Muscle layer of duodenum (tissue), 2 donors: ENCODE measurements around the gene PGAP1.

ENCODE experiments used
- H3K27ac ChIP-seq: one replicate; pipeline ENCODE4 v1.7.0; 2013; ENCODE audit warnings: mild to moderate bottlenecking, low read length
- H3K27me3 ChIP-seq: one replicate; pipeline ENCODE4 v1.7.0; 2013; ENCODE audit warnings: low read depth, mild to moderate bottlenecking, control low read depth, low read length
- H3K36me3 ChIP-seq, 2 donors: one replicate each; pipeline ENCODE4 v1.7.0; 2013; ENCODE audit warnings: low read length in 2 of 2, control low read depth in 1 of 2, mild to moderate bottlenecking in 1 of 2; ENCODE audit not compliant: insufficient read depth in 2 of 2, control insufficient read depth in 1 of 2
- H3K4me1 ChIP-seq, 2 donors: one replicate each; pipeline ENCODE4 v1.7.0; 2013; ENCODE audit warnings: low read length in 2 of 2, mild to moderate bottlenecking in 2 of 2, control low read depth in 1 of 2, moderate library complexity in 1 of 2; ENCODE audit not compliant: insufficient read depth in 2 of 2, control insufficient read depth in 1 of 2
- H3K4me3 ChIP-seq, 2 donors: one replicate each; pipeline ENCODE4 v1.7.0; 2013; ENCODE audit warnings: low read length in 2 of 2, low read depth in 1 of 2, mild to moderate bottlenecking in 1 of 2
- H3K9me3 ChIP-seq, 2 donors: one replicate each; pipeline ENCODE4 v1.7.0; 2013; ENCODE audit warnings: low read length in 2 of 2, control low read depth in 1 of 2, mild to moderate bottlenecking in 1 of 2; ENCODE audit not compliant: control insufficient read depth in 1 of 2
- donor health status: healthy.

PGAP1 gene

GRCh38 chr2:196963043-196963442 is 36.5 kb upstream of the PGAP1 start:
- no peak overlapping the region for H3K4me3 ChIP-seq
- no peaks in the 10 kb centered on the region for H3K4me1 ChIP-seq
- H3K36me3 ChIP-seq: no peaks in the 10 kb centered on the region
- H3K9me3 ChIP-seq: no peaks in the 10 kb centered on the region
- H3K27ac ChIP-seq: no peak overlapping the region
- no peaks in the 10 kb centered on the region for H3K27me3 ChIP-seq

GRCh38 chr2:196962325-196962724 is 35.8 kb upstream of the PGAP1 start:
- no peak overlapping the region for H3K4me3 ChIP-seq
- H3K27me3 ChIP-seq: no peaks in the 10 kb centered on the region
- H3K27ac ChIP-seq: no peak overlapping the region
- H3K36me3 ChIP-seq: no peaks in the 10 kb centered on the region
- H3K4me1 ChIP-seq: no peaks in the 10 kb centered on the region
- no peaks in the 10 kb centered on the region for H3K9me3 ChIP-seq

GRCh38 chr2:196961889-196962288 is 35.4 kb upstream of the PGAP1 start:
- Histone ChIP-seq H3K4me1 (no peaks in the 10 kb centered on the region), H3K27me3 (no peaks in the 10 kb centered on the region), H3K9me3 (no peaks in the 10 kb centered on the region), H3K4me3 (no peak overlapping the region), H3K27ac (no peak overlapping the region), H3K36me3 (no peaks in the 10 kb centered on the region)

GRCh38 chr2:196959734-196960338 is 33.3 kb upstream of the PGAP1 start:
- Histone ChIP-seq H3K36me3 (no peaks in the 10 kb centered on the region), H3K9me3 (no peaks in the 10 kb centered on the region), H3K4me1 (no peaks in the 10 kb centered on the region), H3K4me3 (no peak overlapping the region), H3K27me3 (no peaks in the 10 kb centered on the region), H3K27ac (no peak overlapping the region)

- H3K4me3 ChIP-seq: no peak overlapping the region
- H3K27me3 ChIP-seq: no peaks in the 10 kb centered on the region
- no peak overlapping the region for H3K27ac ChIP-seq
- H3K4me1 ChIP-seq: no peaks in the 10 kb centered on the region
- H3K36me3 ChIP-seq: no peaks in the 10 kb centered on the region
- no peaks in the 10 kb centered on the region for H3K9me3 ChIP-seq
Measured at GRCh38 chr2:196959281-196959680, 32.8 kb upstream of the PGAP1 start.

GRCh38 chr2:196957881-196958525 is 31.5 kb upstream of the PGAP1 start:
- no peak overlapping the region for H3K4me3 ChIP-seq
- no peaks in the 10 kb centered on the region for H3K27me3 ChIP-seq
- H3K36me3 ChIP-seq: no peaks in the 10 kb centered on the region
- H3K4me1 ChIP-seq: no peaks in the 10 kb centered on the region
- H3K9me3 ChIP-seq: no peaks in the 10 kb centered on the region
- H3K27ac ChIP-seq: no peak overlapping the region

GRCh38 chr2:196957442-196957841 is 30.9 kb upstream of the PGAP1 start:
- H3K27ac ChIP-seq: no peak overlapping the region
- no peaks in the 10 kb centered on the region for H3K4me1 ChIP-seq
- no peak overlapping the region for H3K4me3 ChIP-seq
- no peaks in the 10 kb centered on the region for H3K9me3 ChIP-seq
- no peaks in the 10 kb centered on the region for H3K36me3 ChIP-seq
- H3K27me3 ChIP-seq: no peaks in the 10 kb centered on the region

GRCh38 chr2:196956069-196956468 is 29.6 kb upstream of the PGAP1 start:
- H3K36me3 ChIP-seq: no peaks in the 10 kb centered on the region
- H3K4me3 ChIP-seq: no peak overlapping the region
- H3K27me3 ChIP-seq: no peaks in the 10 kb centered on the region
- no peaks in the 10 kb centered on the region for H3K4me1 ChIP-seq
- no peak overlapping the region for H3K27ac ChIP-seq
- no peaks in the 10 kb centered on the region for H3K9me3 ChIP-seq

- no peaks in the 10 kb centered on the region for H3K9me3 ChIP-seq
- no peaks in the 10 kb centered on the region for H3K4me1 ChIP-seq
- H3K27ac ChIP-seq: no peak overlapping the region
- H3K27me3 ChIP-seq: no peaks in the 10 kb centered on the region
- H3K36me3 ChIP-seq: no peaks in the 10 kb centered on the region
- H3K4me3 ChIP-seq: no peak overlapping the region
Measured at GRCh38 chr2:196955036-196955435, 28.5 kb upstream of the PGAP1 start.

- Histone ChIP-seq H3K36me3 (no peaks in the 10 kb centered on the region), H3K27me3 (no peaks in the 10 kb centered on the region), H3K27ac (no peak overlapping the region), H3K4me3 (no peak overlapping the region), H3K4me1 (no peaks in the 10 kb centered on the region), H3K9me3 (no peaks in the 10 kb centered on the region)
Measured at GRCh38 chr2:196954001-196954400, 27.5 kb upstream of the PGAP1 start.

- no peak overlapping the region for H3K27ac ChIP-seq
- no peak overlapping the region for H3K4me3 ChIP-seq
- H3K27me3 ChIP-seq: no peaks in the 10 kb centered on the region
Measured at GRCh38 chr2:196952936-196953335, 26.4 kb upstream of the PGAP1 start.

GRCh38 chr2:196951973-196952372 is 25.5 kb upstream of the PGAP1 start:
- Histone ChIP-seq H3K4me3 (no peak overlapping the region), H3K4me1 (no peaks in the 10 kb centered on the region), H3K36me3 (no peaks in the 10 kb centered on the region), H3K27me3 (no peaks in the 10 kb centered on the region), H3K9me3 (no peaks in the 10 kb centered on the region), H3K27ac (no peak overlapping the region)

More at GRCh38 chr2:196952936-196953335, 26.4 kb upstream of the PGAP1 start:
- H3K4me1 ChIP-seq: no peaks in the 10 kb centered on the region
- H3K36me3 ChIP-seq: no peaks in the 10 kb centered on the region
- no peaks in the 10 kb centered on the region for H3K9me3 ChIP-seq
